Measurements from ENCODE around the gene PDLIM5. TPM values are rescaled to one million over a fixed set of nuclear protein-coding genes. Genes with fewer than 3 reads are reported as not detected.

Gene PDLIM5
- total RNA-seq, 2 experiments from 2014 or later: 6.3 to 12.6 TPM

GRCh38 chr4:94462572-94462971 lies 10.8 kb downstream of the PDLIM5 start:
- POLR2A ChIA-PET: no interaction called here
- DNase-seq (ENCODE audit: low spot score): no peak
- CTCF ChIA-PET (ENCODE audit: unreplicated experiment): no interaction called here
- BruUV-seq (replicated peaks): no TSS peak
- H3K27ac ChIP-seq (ENCODE audit: low read depth, low read length, poor library complexity, severe bottlenecking): no peak overlapping the region
- no peaks in the 10 kb centered on the region for H3K79me2 ChIP-seq (ENCODE audit: insufficient read depth, low read depth, low read length)
- H3K9me2 ChIP-seq (ENCODE audit: insufficient read depth, low read length): no peaks in the 10 kb centered on the region
- intact Hi-C loops (cut with micrococcal nuclease; ENCODE audit: unreplicated experiment): no loop called here
- no peaks in the 10 kb centered on the region for H3K9me3 ChIP-seq (ENCODE audit: low read length)
- no peak overlapping the region for H2AFZ ChIP-seq (ENCODE audit: low read length)
- H4K20me1 ChIP-seq (ENCODE audit: insufficient read depth, low read length): no peaks in the 10 kb centered on the region
- no peaks in the 10 kb centered on the region for H3K4me1 ChIP-seq (ENCODE audit: insufficient read depth, low read length, poor library complexity, severe bottlenecking)
- H3K4me2 ChIP-seq (ENCODE audit: low read length): no peak overlapping the region
- no peaks in the 10 kb centered on the region for H3K36me3 ChIP-seq (ENCODE audit: insufficient read depth, low read length)
- no peak overlapping the region for H3K4me3 ChIP-seq (ENCODE audit: low read depth, low read length, poor library complexity, severe bottlenecking)
- TF ChIP-seq EZH2phosphoT487 (IDR thresholded peaks at IDR 0.05; ENCODE audit: borderline replicate concordance, low read depth, low read length): no peak
- no peak for TF ChIP-seq CTCF (conservative IDR thresholded peaks at IDR 0.05; ENCODE audit: low read length)

GRCh38 chr4:94463771-94464170 lies 12.0 kb downstream of the PDLIM5 start:
- Histone ChIP-seq H2AFZ (ENCODE audit: low read length) (no peak overlapping the region), H3K9me3 (ENCODE audit: low read length) (no peaks in the 10 kb centered on the region), H3K27ac (ENCODE audit: low read depth, low read length, poor library complexity, severe bottlenecking) (no peak overlapping the region), H4K20me1 (ENCODE audit: insufficient read depth, low read length) (no peaks in the 10 kb centered on the region), H3K4me3 (ENCODE audit: low read depth, low read length, poor library complexity, severe bottlenecking) (no peak overlapping the region), H3K36me3 (ENCODE audit: insufficient read depth, low read length) (no peaks in the 10 kb centered on the region), H3K79me2 (ENCODE audit: insufficient read depth, low read depth, low read length) (no peaks in the 10 kb centered on the region), H3K4me1 (ENCODE audit: insufficient read depth, low read length, poor library complexity, severe bottlenecking) (no peaks in the 10 kb centered on the region), H3K9me2 (ENCODE audit: insufficient read depth, low read length) (no peaks in the 10 kb centered on the region), H3K4me2 (ENCODE audit: low read length) (no peak overlapping the region)
- no peak for DNase-seq (ENCODE audit: low spot score)
- intact Hi-C loops (cut with micrococcal nuclease; ENCODE audit: unreplicated experiment): no loop called here
- ChIA-PET CTCF (ENCODE audit: unreplicated experiment) (no interaction called here), POLR2A (no interaction called here)
- no peak for TF ChIP-seq EZH2phosphoT487 (IDR thresholded peaks at IDR 0.05; ENCODE audit: borderline replicate concordance, low read depth, low read length)
- no TSS peak for BruUV-seq (replicated peaks)

- no peaks in the 10 kb centered on the region for H3K79me2 ChIP-seq (ENCODE audit: insufficient read depth, low read depth, low read length)
- no peaks in the 10 kb centered on the region for H3K4me1 ChIP-seq (ENCODE audit: insufficient read depth, low read length, poor library complexity, severe bottlenecking)
- no peak for TF ChIP-seq EZH2phosphoT487 (IDR thresholded peaks at IDR 0.05; ENCODE audit: borderline replicate concordance, low read depth, low read length)
- TF ChIP-seq CTCF (conservative IDR thresholded peaks at IDR 0.05; ENCODE audit: low read length): no peak
- H3K9me2 ChIP-seq (ENCODE audit: insufficient read depth, low read length): no peaks in the 10 kb centered on the region
- no peaks in the 10 kb centered on the region for H3K36me3 ChIP-seq (ENCODE audit: insufficient read depth, low read length)
- no peaks in the 10 kb centered on the region for H3K9me3 ChIP-seq (ENCODE audit: low read length)
- H3K4me2 ChIP-seq (ENCODE audit: low read length): no peak overlapping the region
- no peak for DNase-seq (ENCODE audit: low spot score)
- H4K20me1 ChIP-seq (ENCODE audit: insufficient read depth, low read length): no peaks in the 10 kb centered on the region
- CTCF ChIA-PET (ENCODE audit: unreplicated experiment): no interaction called here
- H2AFZ ChIP-seq (ENCODE audit: low read length): no peak overlapping the region
- intact Hi-C loops (cut with micrococcal nuclease; ENCODE audit: unreplicated experiment): no loop called here
- POLR2A ChIA-PET: interaction anchor here (1.2 kb wide), 1 partner anchor 592 kb away, joined by 4 read pairs; no protein-coding TSS in a partner anchor
- no TSS peak for BruUV-seq (replicated peaks)
- no peak overlapping the region for H3K27ac ChIP-seq (ENCODE audit: low read depth, low read length, poor library complexity, severe bottlenecking)
- no peak overlapping the region for H3K4me3 ChIP-seq (ENCODE audit: low read depth, low read length, poor library complexity, severe bottlenecking)
Observed at GRCh38 chr4:94466371-94466770, 14.6 kb downstream of the PDLIM5 start.
